PC-3 (cell line): ENCODE data around the gene TENT4B.

Experiments used
- CTCF ChIP-seq: fragments of 300-600 bp; sonication (generic); conservative IDR thresholded peaks from 2 replicates; pipeline ENCODE4 v1.5.1; 2017; ENCODE audit warnings: antibody characterized with exemption, low read depth, mild to moderate bottlenecking, low read length
- EZH2phosphoT487 ChIP-seq: fragments of 300-600 bp; sonication (generic); IDR thresholded peaks from 2 replicates; pipeline ENCODE4 v1.6.1; 2018; ENCODE audit warnings: mild to moderate bottlenecking, antibody characterized with exemption, low read length, borderline replicate concordance

DNA sequence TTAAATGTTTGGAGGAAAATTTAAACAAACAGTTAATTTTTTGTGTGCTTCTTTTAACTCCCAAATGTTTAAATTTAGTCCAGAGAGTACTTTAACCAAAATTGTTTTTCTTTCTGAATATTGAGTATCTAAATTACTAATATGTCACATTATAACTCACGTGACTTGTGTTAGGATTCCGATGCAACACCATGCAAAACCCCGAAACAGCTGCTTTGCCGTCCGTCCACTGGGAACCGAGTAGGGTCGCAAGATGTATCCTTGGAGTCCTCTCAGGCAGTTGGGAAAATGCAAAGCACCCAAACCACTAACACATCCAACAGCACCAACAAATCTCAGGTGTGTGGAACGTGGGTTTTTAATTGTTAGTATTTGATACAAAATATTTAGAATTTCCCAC lies 74.6 kb downstream of the TENT4B start:
- no peak for TF ChIP-seq CTCF
- TF ChIP-seq EZH2phosphoT487, result no peak
